Measurements from ENCODE around the gene COLQ.
"Not testable (repeated sequence)": the region's sequence is repeated elsewhere in the genome, so short reads cannot be mapped to it uniquely, and the experiment has no call there.

COLQ gene

DNA sequence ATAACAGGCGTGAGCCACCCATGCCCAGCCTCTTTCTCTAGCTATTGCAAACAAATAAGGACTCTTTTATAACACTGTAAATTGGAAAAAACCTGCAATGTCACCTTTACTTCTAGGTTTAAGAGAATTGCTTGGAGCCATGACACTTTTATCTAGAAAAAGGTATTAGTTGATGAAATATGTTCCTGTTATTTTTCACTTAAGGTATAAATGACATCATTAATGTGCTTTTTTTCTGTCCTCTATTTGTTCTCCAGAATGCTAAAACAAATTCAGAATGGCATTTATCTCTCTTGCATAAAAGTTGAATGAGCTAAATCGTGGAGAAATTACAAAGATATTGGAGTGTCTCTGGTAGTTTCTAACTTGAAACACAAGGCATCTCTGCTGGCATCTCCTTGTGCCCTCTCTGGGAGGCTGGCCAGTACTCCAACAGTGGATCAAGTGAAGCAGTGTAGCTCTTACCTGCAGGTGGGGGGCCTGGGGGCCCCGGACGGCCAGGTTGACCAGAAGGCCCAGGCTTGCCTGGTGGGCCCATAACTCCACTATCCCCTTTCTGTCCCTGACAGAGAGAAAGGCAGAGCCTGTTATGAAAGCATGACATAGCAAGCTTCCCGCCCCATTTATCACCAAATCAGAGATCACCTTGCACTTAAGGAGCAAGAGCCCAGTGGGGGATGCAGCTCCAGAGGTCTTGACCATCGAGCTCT lies 55.5 kb downstream of the COLQ start:
- Mint-ChIP-seq H3K9me3 (no peaks in the 10 kb centered on the region), H3K36me3 (ENCODE audit: low read depth) (no peaks in the 10 kb centered on the region), H3K27me3 (no peaks in the 10 kb centered on the region)

DNA sequence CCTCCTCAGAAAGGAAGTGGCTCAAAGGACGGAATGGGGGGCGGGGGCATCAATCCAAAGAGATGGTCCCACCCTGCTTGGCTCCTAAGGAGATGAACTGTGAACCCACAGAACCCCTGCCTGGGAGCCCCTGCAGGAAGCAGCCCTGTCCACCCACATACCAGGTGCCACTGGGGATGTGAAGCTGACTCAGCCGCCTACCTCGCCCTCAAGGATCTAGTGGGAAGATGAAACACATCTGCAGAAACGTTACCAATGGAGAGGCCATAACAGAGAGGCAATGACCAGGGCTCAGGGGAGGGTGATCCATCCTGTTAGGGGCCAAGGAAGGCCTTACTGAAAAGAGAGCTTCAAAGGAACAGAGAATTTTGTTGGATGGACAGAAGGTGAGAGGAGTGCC lies 59.1 kb downstream of the COLQ start:
- no peak for DNase-seq
- H3K4me3 Mint-ChIP-seq, result no peak overlapping the region
- peaks cover 19% of the 10 kb centered on the region for H3K4me1 Mint-ChIP-seq (ENCODE audit: low read depth)
- H3K9me3 Mint-ChIP-seq, result no peaks in the 10 kb centered on the region
- H3K36me3 Mint-ChIP-seq (ENCODE audit: low read depth), result no peaks in the 10 kb centered on the region
- no peaks in the 10 kb centered on the region for H3K27me3 Mint-ChIP-seq
- H3K27ac Mint-ChIP-seq, result no peak overlapping the region

More for the DNA sequence above, 55.5 kb downstream of the COLQ start:
- no peak overlapping the region for H3K4me3 Mint-ChIP-seq
- no peak overlapping the region for H3K27ac Mint-ChIP-seq
- peaks cover 17% of the 10 kb centered on the region for H3K4me1 Mint-ChIP-seq (ENCODE audit: low read depth)
- DNase-seq, result no peak

DNA sequence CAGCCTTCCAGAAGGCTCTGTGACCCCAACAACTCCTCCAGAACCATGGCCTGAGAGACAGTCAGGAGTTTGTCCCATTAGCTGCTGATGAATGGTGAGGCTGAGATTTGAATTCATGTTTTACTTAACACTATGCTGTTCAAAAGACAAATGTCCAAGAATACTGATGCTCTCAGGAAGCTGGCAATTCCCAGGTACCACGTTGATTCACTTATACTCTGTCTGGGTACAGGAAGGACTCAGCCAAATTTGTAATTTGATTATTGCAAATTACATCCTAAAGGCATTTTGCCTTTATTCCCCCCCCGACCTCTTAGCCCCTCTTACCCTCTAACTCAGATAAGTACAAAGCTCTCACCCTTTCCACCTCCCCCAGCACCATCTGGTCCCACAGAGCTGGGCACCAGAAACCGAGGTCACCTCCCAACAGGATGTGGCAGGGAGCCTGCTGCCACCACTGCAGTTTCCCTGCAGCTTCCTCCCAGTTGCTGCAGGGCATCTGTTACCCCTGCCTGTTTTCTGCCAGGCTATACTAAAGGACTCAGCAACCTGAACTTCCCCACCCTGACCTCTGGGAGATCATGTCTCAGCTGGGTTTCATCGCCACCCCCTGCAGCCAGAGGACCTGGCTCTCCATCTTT lies 60.5 kb downstream of the COLQ start:
- no peak overlapping the region for H3K4me3 Mint-ChIP-seq
- peak overlapping the region; percentile 59 for H3K27ac Mint-ChIP-seq
- no peaks in the 10 kb centered on the region for H3K36me3 Mint-ChIP-seq (ENCODE audit: low read depth)
- H3K4me1 Mint-ChIP-seq (ENCODE audit: low read depth), result peaks cover 19% of the 10 kb centered on the region
- DNase-seq, result no peak
- H3K9me3 Mint-ChIP-seq, result no peaks in the 10 kb centered on the region
- no peaks in the 10 kb centered on the region for H3K27me3 Mint-ChIP-seq

DNA sequence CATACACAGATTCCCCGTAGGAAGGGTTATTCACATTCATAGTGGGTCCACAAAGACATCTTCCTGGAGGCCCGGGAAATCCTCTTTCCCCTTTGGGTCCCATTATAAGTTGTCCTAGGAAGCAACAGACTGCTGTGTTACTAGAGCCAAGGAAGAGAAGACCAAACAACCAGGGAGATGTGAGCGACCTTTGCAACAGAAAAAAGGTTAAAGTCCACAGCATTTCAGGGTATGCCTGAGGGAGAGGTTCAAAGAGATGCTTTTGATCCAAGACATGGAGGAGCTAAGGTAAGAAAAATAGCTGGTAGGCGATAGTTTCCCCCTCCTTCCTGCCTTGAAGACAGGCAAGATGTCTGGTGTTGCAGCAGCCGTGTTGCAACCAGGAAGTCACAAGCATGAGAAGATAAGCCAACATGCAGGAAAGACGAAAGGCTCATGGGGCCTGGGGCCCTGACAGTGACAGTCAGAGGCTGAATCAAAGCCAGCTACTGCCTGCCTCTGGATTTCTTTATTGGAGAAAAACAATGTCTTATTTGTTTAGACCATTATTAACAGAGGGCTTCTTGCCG lies 63.2 kb downstream of the COLQ start:
- no peak overlapping the region for H3K27ac Mint-ChIP-seq
- H3K4me1 Mint-ChIP-seq (ENCODE audit: low read depth), result peaks cover 19% of the 10 kb centered on the region
- H3K4me3 Mint-ChIP-seq, result no peak overlapping the region
- DNase-seq, result no peak
- H3K36me3 Mint-ChIP-seq (ENCODE audit: low read depth), result no peaks in the 10 kb centered on the region
- no peaks in the 10 kb centered on the region for H3K9me3 Mint-ChIP-seq
- no peaks in the 10 kb centered on the region for H3K27me3 Mint-ChIP-seq

DNA sequence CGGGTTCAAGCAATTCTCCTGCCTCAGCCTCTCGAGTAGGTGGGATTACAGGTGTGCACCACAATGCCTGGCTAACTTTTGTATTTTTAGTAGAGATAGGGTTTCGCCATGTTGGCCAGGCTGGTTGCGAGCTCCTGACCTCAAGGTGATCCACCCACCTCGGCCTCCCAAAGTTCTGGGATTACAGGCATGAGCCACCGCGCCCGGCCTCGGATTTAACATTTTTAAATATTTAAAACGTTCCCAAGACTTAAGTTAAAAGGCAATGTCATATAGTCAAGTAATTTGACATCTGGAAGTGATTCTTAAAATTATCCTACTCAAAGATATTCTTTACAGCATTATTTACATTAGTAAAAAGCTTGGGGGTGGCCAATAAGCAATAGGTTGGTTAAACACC lies 64.6 kb downstream of the COLQ start:
- peaks cover 11% of the 10 kb centered on the region for H3K4me1 Mint-ChIP-seq (ENCODE audit: low read depth)
- not testable (repeated sequence) for H3K36me3 Mint-ChIP-seq (ENCODE audit: low read depth); H3K4me3 Mint-ChIP-seq; H3K27me3 Mint-ChIP-seq; H3K27ac Mint-ChIP-seq; DNase-seq; H3K9me3 Mint-ChIP-seq

DNA sequence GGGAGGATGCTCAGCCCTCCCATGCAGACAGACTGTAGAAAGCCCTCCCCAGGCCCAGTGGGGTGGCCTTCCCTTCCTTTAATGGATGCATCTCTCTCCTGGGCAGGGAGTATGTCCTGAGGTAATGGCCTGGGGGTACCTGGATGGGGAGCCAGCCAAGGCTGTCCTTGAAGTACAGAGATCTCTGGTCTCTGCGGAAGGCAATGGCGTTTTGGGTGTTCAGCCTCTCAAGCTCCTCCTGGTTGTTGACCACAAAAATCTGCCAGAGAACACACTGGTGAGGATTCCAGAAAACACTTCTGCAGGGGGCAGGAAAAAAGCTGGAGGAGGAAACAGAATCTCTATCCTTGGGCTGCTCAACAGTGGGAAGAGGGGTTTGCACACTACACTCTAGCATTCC lies 65.2 kb downstream of the COLQ start:
- H3K27me3 Mint-ChIP-seq, result no peaks in the 10 kb centered on the region
- no peak for DNase-seq
- no peaks in the 10 kb centered on the region for H3K36me3 Mint-ChIP-seq (ENCODE audit: low read depth)
- peaks cover 8% of the 10 kb centered on the region for H3K4me1 Mint-ChIP-seq (ENCODE audit: low read depth)
- H3K9me3 Mint-ChIP-seq, result no peaks in the 10 kb centered on the region
- H3K27ac Mint-ChIP-seq, result no peak overlapping the region
- H3K4me3 Mint-ChIP-seq, result no peak overlapping the region

DNA sequence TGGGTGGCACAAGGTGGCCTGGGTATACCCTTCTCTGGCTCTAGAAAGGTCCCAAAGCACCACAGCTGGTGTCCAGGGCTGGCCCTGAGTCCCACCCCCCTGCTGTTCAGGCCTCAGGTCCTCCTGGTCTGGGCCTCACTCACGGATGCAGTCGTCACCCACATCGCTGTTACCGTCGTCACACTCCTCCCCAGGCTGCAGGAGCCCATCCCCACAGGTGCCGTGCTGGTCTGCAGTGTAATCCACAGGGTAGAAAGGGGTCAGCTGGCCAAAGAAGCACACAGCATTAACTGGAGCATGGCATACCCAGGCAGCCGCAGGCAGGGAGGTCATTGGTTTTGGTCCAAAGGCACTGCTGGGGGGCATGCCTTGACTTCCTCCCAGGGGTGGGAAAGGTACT lies 65.8 kb downstream of the COLQ start:
- H3K27ac Mint-ChIP-seq, result no peak overlapping the region
- H3K27me3 Mint-ChIP-seq, result no peaks in the 10 kb centered on the region
- no peak overlapping the region for H3K4me3 Mint-ChIP-seq
- H3K36me3 Mint-ChIP-seq (ENCODE audit: low read depth), result no peaks in the 10 kb centered on the region
- no peaks in the 10 kb centered on the region for H3K9me3 Mint-ChIP-seq
- DNase-seq, result no peak
- H3K4me1 Mint-ChIP-seq (ENCODE audit: low read depth), result peaks cover 2% of the 10 kb centered on the region

DNA sequence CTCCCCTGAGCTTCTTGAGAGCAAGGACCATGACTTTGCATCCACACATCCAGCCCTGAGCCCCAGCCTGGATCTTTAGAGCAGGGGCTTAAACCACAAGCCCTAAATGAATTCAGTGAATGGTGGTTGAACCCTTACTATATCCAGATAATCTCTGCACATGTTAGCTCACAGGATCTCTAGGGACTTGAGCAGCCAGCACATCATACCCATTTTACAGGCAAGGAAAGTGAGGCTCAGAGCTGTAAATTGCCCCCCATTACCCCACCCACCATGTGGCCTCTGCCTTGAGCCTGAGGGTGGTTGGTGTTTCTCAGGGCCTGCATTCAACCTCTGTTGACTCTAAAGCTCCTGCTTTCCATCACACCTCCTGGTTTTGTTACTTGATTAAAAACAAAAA lies 66.5 kb downstream of the COLQ start:
- H3K36me3 Mint-ChIP-seq (ENCODE audit: low read depth), result peaks cover 4% of the 10 kb centered on the region
- H3K9me3 Mint-ChIP-seq, result no peaks in the 10 kb centered on the region
- no peak overlapping the region for H3K27ac Mint-ChIP-seq
- DNase-seq, result no peak
- H3K4me3 Mint-ChIP-seq, result no peak overlapping the region
- no peaks in the 10 kb centered on the region for H3K27me3 Mint-ChIP-seq
- no peaks in the 10 kb centered on the region for H3K4me1 Mint-ChIP-seq (ENCODE audit: low read depth)

DNA sequence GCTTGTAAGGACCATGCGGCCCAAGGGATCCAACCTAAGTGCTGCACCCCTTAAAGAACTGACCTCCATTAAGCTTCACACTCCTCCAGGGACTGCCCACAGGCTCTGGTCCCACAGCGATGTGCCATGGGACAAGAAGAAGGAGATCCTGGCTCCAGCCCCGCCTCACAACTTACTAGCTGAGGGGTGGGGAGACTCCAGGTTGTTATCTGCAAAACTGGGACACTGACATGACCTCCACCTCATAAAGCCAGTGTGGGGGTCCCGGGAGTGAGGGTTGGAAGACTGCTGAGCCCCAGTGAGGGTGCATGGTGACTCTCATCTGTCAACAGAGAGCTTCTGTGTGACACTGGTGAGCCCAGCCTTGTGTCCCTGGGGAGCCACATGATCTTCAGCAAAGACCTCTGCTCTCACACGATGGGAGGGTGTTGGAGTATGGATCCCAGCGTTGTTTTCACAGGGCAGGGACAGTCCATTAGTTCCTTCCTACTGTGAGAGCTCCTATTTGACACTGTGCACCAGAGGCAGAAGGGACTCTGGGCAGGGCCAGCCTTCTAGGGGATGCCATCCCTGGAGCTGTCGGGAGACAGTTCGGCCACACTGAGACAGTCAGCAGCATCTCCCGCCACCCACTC lies 67.4 kb downstream of the COLQ start:
- Mint-ChIP-seq H3K36me3 (ENCODE audit: low read depth) (peaks cover 4% of the 10 kb centered on the region), H3K9me3 (no peaks in the 10 kb centered on the region), H3K27me3 (no peaks in the 10 kb centered on the region), H3K4me1 (ENCODE audit: low read depth) (no peaks in the 10 kb centered on the region), H3K4me3 (no peak overlapping the region), H3K27ac (no peak overlapping the region)
- DNase-seq, result no peak

DNA sequence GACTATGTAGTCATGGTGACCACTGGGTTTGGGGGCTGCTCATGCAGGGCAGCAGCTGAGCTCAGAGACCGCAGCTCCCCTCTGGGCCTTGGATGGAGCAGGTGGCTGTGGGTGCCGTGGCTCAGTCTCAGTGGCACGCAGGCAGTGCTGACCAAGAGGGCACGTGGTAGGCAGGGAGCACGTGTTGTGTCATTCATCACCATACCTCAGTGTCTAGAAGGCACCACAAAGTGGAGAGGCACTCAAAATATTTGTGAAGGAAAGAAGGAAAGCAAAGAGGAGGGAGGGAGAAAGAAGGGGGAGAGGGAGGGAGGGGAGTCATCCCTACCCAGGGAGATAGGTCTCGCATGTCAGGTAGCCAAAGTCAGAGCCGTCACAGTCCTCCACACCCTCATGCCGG lies 68.0 kb downstream of the COLQ start:
- peaks cover 4% of the 10 kb centered on the region for H3K36me3 Mint-ChIP-seq (ENCODE audit: low read depth)
- no peaks in the 10 kb centered on the region for H3K4me1 Mint-ChIP-seq (ENCODE audit: low read depth)
- H3K4me3 Mint-ChIP-seq, result no peak overlapping the region
- H3K27ac Mint-ChIP-seq, result no peak overlapping the region
- H3K9me3 Mint-ChIP-seq, result no peaks in the 10 kb centered on the region
- H3K27me3 Mint-ChIP-seq, result no peaks in the 10 kb centered on the region
- DNase-seq, result no peak

DNA sequence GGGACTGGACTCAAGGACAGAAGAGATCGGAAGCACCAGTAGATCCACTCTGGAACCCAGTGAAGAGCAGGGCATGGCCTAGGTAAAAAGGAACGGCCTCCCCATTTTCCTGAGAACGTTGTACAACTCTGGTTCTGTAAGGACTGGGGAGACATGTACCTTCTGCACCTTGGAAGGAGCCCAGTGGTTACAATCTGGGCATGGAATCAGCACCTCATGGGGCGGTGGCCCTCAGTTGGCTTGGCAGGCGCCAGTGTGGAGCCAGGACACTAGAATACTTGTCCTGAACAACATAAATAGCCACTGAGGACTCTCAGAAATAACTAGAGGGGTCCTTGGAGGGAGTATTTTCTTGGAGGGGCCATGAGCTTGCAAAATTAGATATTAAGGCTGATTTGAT lies 68.5 kb downstream of the COLQ start:
- DNase-seq, result no peak
- H3K9me3 Mint-ChIP-seq, result no peaks in the 10 kb centered on the region
- H3K36me3 Mint-ChIP-seq (ENCODE audit: low read depth), result peaks cover 4% of the 10 kb centered on the region
- no peak overlapping the region for H3K4me3 Mint-ChIP-seq
- H3K27ac Mint-ChIP-seq, result no peak overlapping the region
- no peaks in the 10 kb centered on the region for H3K27me3 Mint-ChIP-seq
- H3K4me1 Mint-ChIP-seq (ENCODE audit: low read depth), result no peaks in the 10 kb centered on the region

DNA sequence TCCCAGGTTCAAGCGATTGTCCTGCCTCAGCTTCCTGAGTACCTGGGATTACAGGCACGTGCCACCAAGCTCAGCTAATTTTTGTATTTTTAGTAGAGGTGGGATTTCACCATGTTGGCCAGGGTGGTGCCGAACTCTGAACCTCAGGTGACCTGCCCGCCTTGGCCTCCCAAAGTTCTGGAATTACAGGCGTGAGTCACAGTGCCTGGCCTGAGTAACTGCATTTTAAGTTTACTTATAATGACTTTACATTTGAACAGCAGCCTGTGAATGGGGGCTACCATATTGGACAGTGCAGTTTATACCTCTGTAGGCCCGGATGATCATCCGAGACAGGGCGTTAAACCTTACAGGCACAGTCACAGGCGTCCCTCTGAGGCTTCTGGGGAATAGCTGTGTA lies 69.3 kb downstream of the COLQ start:
- H3K27ac Mint-ChIP-seq, result no peak overlapping the region
- no peaks in the 10 kb centered on the region for H3K9me3 Mint-ChIP-seq
- no peak for DNase-seq
- H3K27me3 Mint-ChIP-seq, result no peaks in the 10 kb centered on the region
- peaks cover 4% of the 10 kb centered on the region for H3K36me3 Mint-ChIP-seq (ENCODE audit: low read depth)
- no peak overlapping the region for H3K4me3 Mint-ChIP-seq
- H3K4me1 Mint-ChIP-seq (ENCODE audit: low read depth), result no peaks in the 10 kb centered on the region

DNA sequence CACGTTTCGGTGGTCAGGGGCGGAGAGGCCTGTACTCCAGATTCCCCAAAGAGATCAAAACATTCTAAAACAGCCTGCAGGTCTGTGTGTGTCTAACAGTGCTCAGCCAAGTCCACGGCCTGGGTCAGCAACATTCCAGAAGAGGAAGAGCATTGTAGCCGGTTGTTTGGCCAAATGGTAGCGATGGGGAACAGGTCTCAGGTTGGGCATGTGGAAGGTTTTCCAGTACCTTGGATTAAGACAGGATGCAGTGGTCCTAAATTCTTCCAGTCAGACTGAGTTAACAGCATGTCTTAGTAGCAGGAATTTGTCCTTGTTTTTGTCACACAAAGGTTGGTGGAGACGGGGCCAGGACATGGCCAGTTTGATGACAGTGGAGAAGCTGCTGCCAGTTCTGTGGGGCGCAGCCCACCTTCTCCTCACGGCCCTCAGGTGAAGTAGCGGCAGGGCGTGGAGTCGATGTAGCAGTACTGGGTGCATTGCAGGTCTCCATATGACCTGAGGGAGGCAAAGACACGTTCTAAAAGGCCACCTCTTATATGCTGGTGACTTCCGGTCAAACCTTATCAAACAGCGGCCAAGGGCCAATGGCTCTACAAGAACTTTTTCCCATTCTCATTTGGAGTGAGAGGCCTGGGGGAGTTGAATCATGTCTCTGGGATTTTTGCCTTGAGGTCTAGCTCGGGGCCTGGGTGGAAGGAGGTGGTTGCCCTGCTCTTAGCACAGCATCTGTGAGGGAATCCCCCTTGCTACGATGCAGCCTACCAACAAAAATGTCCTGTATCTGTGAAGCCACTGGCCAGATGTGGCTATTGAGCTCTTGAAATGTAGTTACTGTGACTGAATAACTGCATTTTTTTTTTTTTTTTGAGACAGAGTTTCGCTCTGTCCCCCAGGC lies 70.0 kb downstream of the COLQ start:
- Mint-ChIP-seq H3K27me3 (no peaks in the 10 kb centered on the region), H3K4me1 (ENCODE audit: low read depth) (no peaks in the 10 kb centered on the region), H3K9me3 (no peaks in the 10 kb centered on the region), H3K4me3 (no peak overlapping the region), H3K27ac (no peak overlapping the region), H3K36me3 (ENCODE audit: low read depth) (peaks cover 4% of the 10 kb centered on the region)
- no peak for DNase-seq

DNA sequence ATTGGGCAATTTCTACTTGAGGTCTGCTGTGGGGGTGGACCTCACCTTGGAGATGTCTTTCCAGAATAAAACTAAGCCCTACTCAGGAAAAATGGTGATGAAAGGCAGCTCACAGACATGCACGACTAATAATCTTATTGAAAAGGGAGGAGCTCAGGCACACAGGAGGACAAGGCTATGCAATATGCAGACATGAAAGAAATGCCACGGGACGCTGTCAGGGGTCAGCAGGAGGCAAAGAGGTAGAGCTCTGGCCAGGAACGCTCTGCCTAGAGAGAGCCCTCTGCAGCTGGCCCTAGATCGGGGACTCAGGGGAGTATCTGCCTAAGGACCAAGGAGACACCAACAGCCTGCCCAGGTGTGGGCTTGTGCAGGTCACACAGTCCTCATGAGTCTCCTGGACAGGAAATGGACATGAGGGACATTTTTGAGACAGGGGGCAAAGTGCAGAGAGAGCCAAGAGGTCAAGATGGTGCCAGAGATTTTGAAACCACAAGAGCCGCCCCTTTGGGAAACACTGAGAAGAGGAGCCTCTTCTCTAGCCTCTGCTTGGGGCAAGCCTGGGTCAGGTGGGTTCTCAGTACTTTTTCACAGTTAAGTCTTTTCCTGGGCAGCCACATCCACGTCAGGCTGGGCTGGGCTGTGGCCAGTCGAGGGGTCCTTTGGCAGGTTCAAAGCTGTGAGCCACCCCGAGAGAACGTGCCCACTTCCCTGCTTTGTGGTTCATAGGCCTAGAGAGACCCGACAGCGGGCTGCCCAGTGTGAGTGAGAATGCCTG lies 70.9 kb downstream of the COLQ start:
- Mint-ChIP-seq H3K4me1 (ENCODE audit: low read depth) (no peaks in the 10 kb centered on the region), H3K27ac (no peak overlapping the region), H3K36me3 (ENCODE audit: low read depth) (peaks cover 8% of the 10 kb centered on the region), H3K9me3 (no peaks in the 10 kb centered on the region), H3K4me3 (no peak overlapping the region), H3K27me3 (no peaks in the 10 kb centered on the region)
- no peak for DNase-seq
